Effector CD8-positive, alpha-beta T cell (primary cell): Measurements from ENCODE around the gene AGO1.
"Not testable (repeated sequence)": the region's sequence is repeated elsewhere in the genome, so short reads cannot be mapped to it uniquely, and the experiment has no call there.

Experiments used
- DNase-seq: peaks from one replicate; lab custom pipeline; 2025; lab: John Stamatoyannopoulos, UW

The AGO1 gene

GRCh38 chr1:35869245-35869950, 13.6 kb upstream of the AGO1 start:
- not testable (repeated sequence) for DNase-seq

GRCh38 chr1:35870651-35871309, 12.2 kb upstream of the AGO1 start:
- no peak for DNase-seq

DNA sequence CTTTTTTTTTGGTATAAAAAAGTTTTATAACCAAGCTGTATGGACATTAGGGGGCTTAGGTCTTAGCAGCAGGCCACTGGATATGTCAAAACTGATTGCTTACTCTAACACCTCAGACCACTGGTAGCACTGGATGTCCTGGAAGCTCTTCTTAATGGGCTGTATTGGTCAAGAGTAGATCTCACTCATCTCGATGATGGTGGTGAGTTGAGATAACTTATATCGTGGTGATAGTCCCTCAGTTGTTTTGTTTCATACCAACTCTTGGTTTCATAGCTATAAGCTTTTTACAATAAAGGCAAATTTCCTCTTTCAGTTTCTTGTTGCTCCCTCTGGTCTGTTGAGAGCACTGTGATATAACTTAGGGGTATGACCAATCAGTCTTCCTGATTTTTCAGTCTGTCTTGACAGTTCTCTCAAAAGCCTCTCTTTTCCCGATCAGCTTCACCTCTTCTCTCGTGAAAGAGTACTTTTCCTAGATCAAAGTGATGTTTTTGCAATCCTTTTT, 9.7 kb upstream of the AGO1 start:
- DNase-seq = no peak

- DNase-seq = not testable (repeated sequence)
Observed at GRCh38 chr1:35874115-35874514, 8.9 kb upstream of the AGO1 start.

- no peak for DNase-seq
Observed at GRCh38 chr1:35876988-35877387, 6.0 kb upstream of the AGO1 start.

DNA sequence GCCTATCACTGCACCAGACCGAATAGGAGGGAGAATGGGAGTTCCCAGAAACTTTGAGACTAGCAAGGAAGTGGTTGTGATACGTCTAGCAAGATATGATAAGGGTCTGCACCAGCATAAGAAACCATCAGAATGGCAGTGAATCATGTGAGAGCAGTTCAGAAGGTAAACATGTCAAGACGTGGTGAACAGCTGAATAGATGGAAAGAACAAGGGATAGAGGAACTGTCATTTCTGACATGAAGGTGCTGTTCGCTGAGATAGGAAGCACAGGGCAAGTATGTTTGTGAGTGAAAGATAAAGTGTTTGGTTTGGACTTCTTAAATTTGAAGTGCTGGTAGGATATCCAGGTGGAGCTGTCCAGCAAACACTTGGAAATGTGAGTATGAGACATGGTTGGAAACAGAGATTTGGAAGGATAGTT, 1.1 kb upstream of the AGO1 start:
- no peak for DNase-seq

- no peak for DNase-seq
Observed at GRCh38 chr1:35882586-35882944, 444 bp upstream of the AGO1 start.

DNA sequence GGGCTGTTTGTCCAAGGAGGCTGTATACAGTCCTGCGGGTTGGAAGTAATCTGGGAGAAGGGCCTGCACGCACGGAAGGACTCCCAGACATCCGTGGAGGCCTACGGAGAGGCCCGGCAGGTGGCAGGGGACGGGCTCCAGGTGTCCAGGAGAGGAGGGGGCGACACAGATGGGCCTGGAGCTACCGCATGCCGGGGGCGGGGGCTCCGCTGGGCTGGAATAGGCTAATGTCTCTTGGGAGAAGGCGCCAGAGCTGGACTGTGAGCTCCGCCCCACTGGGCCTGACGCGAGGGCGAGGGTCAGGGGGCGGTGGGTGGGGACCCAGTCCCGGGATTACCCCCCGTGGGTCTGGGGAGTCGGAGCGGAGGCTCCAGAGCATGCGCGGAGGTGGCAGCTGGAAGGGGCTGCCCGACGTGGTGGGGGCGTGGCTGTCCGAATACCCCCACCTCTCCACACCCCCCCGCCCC, 659 bp downstream of the AGO1 start:
- peak; percentile 56 for DNase-seq

GRCh38 chr1:35884934-35885333, 1.9 kb downstream of the AGO1 start:
- no peak for DNase-seq

DNA sequence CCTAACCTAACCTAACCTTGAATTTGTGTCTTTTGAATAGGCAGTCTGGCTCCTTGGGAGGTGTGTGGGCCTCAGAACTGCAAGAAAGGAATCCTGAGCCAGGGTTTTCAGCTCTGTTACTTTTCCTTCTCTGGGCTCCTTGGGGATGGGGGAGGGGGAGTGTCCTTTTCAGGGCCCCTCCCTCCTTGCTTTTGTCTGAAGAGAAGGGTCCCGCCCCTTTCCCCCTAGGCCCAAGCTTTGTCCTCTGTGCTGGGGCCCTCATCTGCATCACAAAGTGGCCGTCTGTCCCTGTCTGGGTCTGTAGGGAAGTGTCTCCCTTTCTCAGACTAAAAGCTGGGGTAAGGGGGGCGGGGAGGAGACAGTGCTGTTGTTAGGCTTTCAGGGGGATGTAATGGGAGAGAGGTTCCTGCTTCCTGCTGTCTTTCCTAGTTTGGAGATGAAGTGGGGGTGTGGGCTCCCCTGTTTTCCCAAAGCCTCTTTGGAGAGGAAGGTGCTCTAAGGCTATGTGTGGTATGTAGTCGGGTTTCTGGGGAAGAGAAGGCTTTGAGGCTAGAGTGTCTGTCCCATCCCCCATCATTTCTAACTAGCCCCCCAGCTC, 3.1 kb downstream of the AGO1 start:
- DNase-seq = no peak

DNA sequence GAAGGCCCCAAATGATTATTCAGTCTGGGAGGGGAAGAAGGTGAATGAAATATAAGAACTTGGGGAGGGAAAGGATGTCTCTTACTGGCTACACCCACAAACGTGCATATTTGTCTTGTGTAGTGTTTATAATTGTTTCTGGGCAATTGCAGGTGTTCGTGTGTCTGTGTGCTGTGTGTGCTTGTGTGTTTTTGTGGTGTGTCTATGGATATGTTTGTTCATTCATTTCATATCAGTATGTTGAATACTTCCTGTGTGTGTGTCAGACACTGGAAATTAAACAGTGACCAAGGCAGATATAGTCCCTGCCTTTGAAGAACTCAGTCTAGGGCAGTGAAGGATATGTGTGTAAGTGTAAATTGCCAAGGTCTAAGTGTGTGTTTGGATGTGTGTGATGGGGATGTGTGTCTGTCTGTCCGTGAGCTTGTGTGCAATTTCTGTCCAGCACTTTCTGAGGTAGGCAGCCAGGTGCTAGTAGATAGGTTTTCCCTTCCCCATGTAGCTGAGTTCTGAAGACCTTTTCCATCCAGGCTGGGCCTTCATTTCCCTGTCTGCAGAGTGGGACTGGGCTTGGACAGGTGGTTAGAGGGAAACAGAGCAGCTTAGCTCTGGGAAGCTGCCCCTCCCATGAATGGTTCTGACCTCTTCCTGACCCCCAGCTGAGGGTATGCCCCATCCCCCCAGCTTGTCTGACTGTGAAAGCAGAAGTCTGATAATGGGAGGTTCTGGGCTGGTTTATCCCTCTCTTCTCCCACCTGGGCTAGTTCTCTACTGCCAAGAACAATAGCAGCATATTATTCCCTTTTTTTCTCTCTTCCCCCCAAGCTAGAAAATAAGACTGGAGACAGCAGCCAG, 3.8 kb downstream of the AGO1 start:
- DNase-seq = no peak

DNA sequence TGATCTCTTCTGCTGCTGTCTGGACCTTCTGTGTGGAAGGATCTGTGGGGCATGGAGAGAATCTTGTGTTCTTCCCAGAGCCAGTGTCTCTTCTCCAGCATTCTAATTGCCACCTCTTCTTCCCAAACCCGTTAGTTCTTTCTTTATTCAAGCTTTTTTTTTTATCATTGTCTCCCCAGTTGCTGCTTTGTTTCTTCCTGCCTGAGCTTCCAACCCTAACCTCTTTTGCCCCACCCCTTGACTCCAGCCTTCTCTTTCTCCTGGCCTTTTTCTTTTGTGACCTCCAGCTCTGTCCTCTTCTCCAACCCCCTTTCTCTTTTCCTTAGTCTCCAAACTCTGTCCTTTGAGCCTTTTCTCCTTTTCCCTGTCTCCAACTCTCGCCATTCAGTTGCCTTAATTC, 4.5 kb downstream of the AGO1 start:
- no peak for DNase-seq

- DNase-seq = no peak
Observed at GRCh38 chr1:35888255-35888654, 5.2 kb downstream of the AGO1 start.

DNA sequence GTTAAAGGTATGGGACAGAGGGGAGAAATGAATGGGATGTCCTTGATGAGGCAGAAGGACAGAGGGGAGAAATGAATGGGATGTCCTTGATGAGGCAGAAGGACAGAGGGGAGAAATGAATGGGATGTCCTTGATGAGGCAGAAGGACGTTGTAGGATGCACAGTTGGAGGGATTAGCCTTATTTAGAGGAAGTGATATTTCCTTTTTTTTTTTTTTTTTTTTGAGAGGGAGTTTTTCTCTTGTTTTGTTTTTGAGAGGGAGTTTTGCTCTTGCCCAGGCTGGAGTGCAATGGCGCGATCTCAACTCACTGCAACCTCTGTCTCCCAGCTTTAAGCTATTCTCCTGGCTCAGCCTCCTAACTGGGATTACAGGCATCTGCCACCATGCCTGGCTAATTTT, 6.0 kb downstream of the AGO1 start:
- not testable (repeated sequence) for DNase-seq

DNA sequence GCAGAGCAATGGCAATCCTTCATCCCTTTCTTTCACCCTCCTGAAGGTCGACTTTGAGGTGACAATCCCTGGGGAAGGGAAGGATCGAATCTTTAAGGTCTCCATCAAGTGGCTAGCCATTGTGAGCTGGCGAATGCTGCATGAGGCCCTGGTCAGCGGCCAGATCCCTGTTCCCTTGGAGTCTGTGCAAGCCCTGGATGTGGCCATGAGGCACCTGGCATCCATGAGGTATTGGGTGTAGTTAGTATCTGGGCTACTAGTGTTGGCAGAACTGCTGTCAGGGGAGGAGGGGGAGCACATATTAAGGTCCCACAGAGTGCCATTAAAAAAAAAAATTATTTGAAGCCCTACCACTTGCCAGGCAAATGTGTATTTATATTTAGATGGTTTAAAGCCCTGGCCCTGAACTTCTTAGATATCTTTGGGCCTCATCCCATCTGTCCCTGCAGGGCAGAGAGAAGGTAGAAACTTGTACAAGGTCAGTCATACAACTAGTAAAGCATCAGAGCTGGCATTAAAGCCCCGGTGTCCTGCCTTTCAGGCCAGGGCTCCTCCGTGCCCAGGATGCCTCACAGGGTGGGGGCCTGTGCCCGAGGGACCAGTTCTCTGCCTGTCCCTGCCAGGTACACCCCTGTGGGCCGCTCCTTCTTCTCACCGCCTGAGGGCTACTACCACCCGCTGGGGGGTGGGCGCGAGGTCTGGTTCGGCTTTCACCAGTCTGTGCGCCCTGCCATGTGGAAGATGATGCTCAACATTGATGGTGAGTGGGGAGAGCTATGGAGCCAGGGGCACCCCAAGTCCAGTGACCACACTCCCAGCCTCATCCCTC, 10.3 kb downstream of the AGO1 start:
- DNase-seq = no peak

GRCh38 chr1:35894183-35894582, 11.2 kb downstream of the AGO1 start:
- DNase-seq = no peak

DNA sequence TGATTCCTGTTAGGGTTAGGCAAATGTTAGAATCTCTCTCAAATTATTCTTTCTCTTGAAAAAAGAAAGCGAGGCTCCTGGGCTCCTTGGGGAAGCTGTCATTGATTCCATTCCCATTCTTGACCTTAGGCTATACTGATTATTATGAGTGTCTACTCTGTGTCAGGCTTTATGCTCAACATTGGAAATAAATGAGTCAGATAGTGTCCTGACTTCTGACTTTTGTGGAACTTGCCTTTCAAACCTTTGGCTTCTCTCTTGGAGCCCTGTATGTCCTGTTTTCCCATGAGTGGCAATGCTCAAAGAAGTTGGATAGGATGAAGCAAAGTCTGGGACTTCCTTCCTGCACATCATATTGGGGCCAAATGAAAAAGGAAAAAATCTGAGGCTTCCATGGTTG, 11.6 kb downstream of the AGO1 start:
- DNase-seq = no peak

- DNase-seq = no peak
Observed at GRCh38 chr1:35899941-35900340, 16.9 kb downstream of the AGO1 start.

DNA sequence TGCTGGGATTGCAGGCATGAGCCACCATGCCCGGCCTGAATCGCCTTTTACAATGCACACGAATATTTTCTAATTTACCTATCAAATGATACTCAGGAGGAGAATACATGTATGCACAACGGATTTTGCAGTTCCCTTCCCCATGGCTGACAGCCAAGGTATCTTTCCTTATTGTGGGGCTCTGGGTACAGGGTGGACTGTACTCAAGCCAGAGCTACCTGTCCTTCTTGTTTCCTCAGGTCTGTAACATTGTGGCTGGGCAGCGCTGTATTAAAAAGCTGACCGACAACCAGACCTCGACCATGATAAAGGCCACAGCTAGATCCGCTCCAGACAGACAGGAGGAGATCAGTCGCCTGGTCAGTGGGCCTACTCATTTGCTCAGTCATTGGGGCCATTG, 18.2 kb downstream of the AGO1 start:
- no peak for DNase-seq

GRCh38 chr1:35902671-35903070, 19.7 kb downstream of the AGO1 start:
- DNase-seq = no peak

DNA sequence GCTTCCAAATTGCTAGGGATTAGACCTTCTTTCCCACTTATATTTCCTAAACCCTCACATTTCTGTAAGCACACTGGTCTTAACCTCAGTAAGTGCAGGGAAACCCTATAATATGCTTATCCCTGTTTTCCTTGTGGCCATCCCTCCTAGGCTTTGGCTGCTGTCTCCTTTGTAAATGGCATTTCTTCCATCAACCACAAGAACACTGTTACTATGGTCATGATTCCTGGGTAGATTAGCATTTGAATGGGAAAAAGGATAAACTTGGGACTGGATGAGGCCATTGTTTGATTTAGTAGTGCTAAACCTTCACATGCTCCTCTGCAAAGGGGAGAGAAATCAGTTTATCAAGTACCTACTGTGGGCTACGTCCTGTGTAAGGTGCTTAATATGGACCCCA, 31.7 kb downstream of the AGO1 start:
- DNase-seq = no peak
